OCI-LY7 (cell line): ENCODE measurements around the gene GTF3C1.

ENCODE experiments used
- CTCF ChIP-seq: fragments of 200-600 bp; sonication (generic); conservative IDR thresholded peaks from 2 replicates; pipeline ENCODE4 v1.5.1; 2014; ENCODE audit warnings: mild to moderate bottlenecking, antibody characterized with exemption, low read length, moderate library complexity, mixed read lengths
- EZH2phosphoT487 ChIP-seq: fragments of 200-600 bp; sonication (generic); IDR thresholded peaks from 2 replicates; pipeline ENCODE4 v1.6.1; 2018; ENCODE audit warnings: low read depth, borderline replicate concordance, mild to moderate bottlenecking, mixed run types, antibody characterized with exemption, low read length, moderate library complexity, mixed read lengths

GRCh38 chr16:27434141-27435051, 115.3 kb downstream of the GTF3C1 start:
- TF ChIP-seq CTCF (no peak), EZH2phosphoT487 (no peak)
